ENCODE results near the gene FICD.
A peak's percentile ranks its signal among the peaks of the same experiment; 100 is the strongest.

The FICD gene

GRCh38 chr12:108505129-108505528 is 9.9 kb upstream of the FICD start:
- no peak for DNase-seq

GRCh38 chr12:108507971-108508642 is 7.0 kb upstream of the FICD start:
- DNase-seq = no peak

DNA sequence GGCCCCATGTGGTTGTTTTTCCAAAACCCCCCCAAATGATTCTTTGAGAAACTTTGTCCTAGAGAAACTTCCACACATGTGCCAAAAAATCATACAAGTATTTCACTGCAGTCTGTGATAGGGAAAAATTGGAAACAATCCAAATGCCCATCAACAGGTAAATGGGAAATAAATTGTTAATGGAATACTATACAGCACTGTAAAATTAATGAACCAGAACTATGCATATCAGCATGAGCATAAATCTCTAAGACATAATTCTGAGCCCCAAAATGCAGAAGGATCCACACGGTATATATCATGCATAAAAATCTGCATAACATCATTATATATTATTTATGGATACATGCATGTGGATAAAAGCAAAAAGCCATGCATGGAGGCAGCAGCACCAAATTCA is 5.3 kb upstream of the FICD start:
- no peak for DNase-seq

GRCh38 chr12:108510836-108511235 is 4.2 kb upstream of the FICD start:
- no peak for DNase-seq

- peak; percentile 40 for DNase-seq
These were observed 3.2 kb upstream of the FICD start for GRCh38 chr12:108511633-108512540.

DNA sequence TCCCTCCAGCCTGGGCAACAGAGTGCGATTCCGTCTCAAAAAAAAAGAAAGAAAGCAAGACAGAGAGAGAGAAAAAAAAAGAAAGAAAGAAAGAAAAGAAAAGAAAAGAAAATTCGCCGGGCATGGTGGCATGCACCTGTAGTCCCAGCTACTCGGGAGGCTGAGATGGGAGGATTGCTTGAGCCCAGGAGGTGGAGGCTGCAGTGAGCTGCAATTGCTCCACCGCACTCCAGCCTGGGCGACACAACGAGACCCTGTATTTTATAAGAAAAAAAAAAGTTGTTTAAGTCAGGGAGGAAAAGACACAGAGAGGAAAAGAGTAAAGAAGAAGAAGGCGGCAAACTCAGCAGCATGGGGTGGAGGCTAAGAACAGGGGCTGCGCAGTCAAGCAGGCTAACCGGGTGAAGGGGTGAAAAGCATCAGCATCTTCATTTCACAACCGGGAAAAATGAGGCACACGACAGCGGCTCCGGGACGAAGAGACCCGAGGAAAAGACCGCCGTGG is 557 bp upstream of the FICD start:
- no peak for DNase-seq

- no peak for DNase-seq
These were observed 839 bp downstream of the FICD start for GRCh38 chr12:108515916-108516315.

DNA sequence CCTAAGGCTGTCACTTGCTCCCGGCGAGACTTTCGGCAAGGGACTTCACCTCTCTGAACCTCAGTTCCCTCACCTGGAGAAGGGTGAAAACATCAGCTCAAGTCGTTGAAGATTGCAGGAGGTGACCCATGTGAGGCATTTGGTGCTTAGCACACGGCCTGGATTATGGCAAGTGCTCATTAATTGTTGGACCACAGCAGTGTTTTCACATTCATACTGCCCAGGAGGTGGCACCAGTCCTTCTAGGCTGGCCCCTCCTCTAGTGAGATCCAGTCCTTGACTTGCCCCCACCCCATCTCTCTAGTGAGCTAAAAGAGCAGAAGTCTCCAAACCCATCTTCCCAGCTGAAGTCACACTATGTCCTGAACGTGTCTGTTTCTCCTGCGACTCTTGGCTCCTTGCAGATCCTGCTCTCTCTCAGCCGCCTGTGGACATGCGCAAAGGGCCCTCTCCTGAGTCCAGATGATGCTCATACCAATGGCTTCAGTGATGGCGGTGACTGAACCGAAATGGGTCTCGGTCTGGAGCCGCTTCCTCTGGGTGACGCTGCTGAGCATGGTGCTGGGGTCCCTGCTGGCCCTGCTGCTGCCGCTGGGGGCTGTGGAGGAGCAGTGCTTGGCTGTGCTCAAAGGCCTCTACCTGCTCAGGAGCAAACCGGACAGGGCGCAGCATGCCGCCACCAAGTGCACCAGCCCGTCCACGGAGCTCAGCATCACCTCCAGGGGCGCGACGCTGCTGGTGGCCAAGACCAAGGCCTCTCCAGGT is 1.6 kb downstream of the FICD start:
- no peak for DNase-seq

DNA sequence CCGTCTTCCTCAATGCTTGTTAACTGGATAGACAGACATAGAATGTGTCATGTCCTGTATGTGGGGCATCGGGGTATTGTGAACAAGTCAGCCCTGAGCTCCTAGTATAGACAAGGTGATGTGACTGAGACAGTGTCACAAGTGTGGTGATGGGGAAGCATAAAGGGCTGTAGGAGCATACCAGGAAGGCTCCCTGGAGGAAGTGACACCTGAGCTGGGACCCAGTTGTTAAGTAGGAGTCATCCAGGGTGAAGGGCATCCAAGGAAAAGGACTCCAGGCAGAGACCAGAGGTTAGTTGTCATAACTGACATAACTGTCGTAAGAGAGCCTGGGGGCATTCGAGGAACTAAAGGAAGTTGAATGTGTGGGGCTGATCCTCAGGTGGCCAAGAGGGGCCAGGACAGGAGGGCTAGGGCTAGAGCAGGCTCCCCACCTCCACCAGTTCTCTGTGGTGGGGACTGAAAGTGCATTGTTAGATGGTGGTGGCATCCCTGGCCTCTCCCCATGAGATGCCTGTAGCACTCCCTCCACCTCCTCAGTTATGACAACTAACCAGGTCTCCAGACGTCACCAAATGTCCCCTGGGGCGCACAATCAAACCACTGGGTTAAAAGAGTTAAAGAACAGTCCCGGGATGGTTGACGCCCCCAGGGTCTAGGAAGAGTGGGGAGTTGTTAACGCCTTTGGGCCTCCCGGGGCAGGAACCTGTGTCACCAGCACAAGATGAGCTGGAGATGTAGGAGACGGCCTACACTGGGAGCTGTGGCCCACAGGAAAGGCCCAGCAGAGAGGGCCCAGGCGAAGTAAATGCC is 2.4 kb downstream of the FICD start:
- no peak for DNase-seq

DNA sequence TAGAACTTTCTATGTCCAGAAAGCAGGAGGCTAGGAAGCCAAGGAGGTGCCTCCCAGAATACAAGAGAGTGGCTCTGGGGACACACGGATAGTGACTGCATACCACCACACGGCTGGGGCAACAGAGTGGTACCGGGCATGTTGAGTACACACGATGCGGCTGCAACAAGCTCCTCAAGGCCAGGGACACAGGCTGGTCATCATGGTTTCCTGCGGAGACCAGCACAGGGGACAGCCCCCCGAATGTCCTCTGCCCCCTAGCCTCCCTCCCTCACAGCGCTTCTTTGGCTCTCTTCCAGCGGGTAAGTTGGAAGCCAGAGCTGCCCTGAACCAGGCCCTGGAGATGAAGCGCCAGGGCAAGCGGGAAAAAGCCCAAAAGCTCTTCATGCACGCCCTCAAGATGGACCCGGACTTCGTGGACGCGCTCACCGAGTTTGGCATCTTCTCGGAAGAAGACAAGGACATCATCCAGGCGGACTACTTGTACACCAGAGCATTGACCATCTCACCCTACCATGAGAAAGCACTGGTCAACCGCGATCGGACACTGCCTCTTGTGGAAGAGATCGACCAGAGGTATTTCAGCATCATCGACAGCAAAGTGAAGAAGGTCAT is 3.1 kb downstream of the FICD start:
- DNase-seq = no peak

- DNase-seq = no peak
These were observed 3.8 kb downstream of the FICD start for GRCh38 chr12:108518716-108519496.

DNA sequence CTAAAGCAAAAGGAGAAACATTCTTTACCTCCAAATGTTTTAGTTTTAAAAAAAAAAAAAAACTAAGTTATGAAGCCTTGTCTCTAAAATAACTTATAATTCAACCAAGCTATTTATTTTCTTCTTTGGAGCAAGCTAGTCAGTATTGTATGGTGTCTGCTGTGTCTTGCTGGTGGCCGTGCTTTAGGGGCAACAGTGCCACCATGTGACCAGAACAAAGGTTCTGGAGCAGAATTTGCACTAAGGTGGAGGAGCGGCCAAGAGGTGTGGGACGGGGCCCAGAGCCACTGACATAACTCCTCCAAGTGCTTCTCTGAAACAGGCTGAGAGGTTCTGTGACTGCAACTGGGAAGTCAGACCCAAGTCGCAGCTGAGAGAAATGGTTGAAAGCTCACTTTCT is 4.5 kb downstream of the FICD start:
- DNase-seq = no peak

GRCh38 chr12:108523365-108523764 is 8.3 kb downstream of the FICD start:
- no peak for DNase-seq

- no peak for DNase-seq
These were observed 10.6 kb downstream of the FICD start for GRCh38 chr12:108525681-108526080.

DNA sequence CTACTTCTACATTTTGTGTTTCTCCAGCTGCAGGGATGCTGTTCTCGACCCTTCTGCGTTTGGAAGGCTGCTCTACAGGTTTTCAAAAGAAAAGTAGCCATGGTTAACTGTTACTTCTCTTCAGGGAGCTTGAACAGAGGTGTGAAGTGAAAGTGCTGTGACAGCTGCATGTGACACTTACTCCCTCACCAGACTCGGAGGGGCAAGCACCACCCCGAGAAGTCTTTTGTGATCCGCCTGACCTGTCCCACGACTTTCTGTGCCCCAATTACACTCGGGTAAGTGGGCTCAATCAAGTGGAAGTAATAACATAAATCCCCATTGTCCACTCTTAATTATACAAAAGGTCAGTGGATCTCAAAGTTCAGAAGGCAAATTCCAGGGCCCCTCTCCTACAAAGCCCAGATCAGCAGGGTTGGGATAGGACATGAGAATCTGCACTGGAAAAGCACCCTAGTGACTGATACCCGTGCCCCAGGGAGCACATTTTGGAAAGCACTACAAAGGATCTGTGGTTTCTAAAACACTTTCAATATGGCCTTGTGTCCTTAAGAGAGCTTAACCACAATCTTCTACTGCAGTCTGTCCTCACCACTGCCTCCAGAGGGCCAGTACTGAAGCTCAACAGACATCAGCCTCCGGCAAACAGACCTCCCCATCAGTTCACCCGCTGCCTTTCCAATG is 11.5 kb downstream of the FICD start:
- DNase-seq = no peak

- DNase-seq = no peak
These were observed 12.1 kb downstream of the FICD start for GRCh38 chr12:108527166-108527496.

- no peak for DNase-seq
These were observed 15.1 kb downstream of the FICD start for GRCh38 chr12:108530161-108530560.

- DNase-seq = no peak
These were observed 17.1 kb downstream of the FICD start for GRCh38 chr12:108531929-108532848.

GRCh38 chr12:108538146-108538545 is 23.1 kb downstream of the FICD start:
- no peak for DNase-seq
